ENCODE measurements around the gene ZMYND8. TPM values are rescaled to one million over a fixed set of nuclear protein-coding genes. Genes with fewer than 3 reads are reported as not detected.
A peak's percentile ranks its signal among the peaks of the same experiment; 100 is the strongest.

The ZMYND8 gene
- 23.6 and 24.0 TPM in 2 replicates for total RNA-seq (2012; rRNA removed)
- polyA plus RNA-seq (2012; rRNA removed): 28.2 and 28.3 TPM in 2 replicates
- polyA plus RNA-seq (2012; cell fraction: cytosol; rRNA removed): 12.6 and 14.1 TPM in 2 replicates
- 43.6 and 72.5 TPM in 2 replicates for polyA plus RNA-seq (2012; cell fraction: nucleus; rRNA removed; ENCODE audit: low replicate concordance)
- Bru-seq, nascent RNA: percentile 90 among the genes with signal in this experiment
- percentile 90 among the genes with signal in this experiment for BruChase-seq, experiment 1, labeled RNA remaining after a 6-hour chase
- BruChase-seq, experiment 2, labeled RNA remaining after a 2-hour chase: percentile 82 among the genes with signal in this experiment
- long read RNA-seq, partial matches to known transcripts: 17 of 30 reads
- long read RNA-seq, other reads (novel, unspliced or antisense): 11 of 30 reads

GRCh38 chr20:47356526-47357295, at the start of gene ZMYND8:
TSS of gene ZMYND8 (minus strand) at chr20:47356699. CDS start at chr20:47356670, 29 bp downstream.
- peaks cover 18% of the 10 kb centered on the region for H3K9me1 ChIP-seq (ENCODE audit: insufficient read depth, low read length)
- H3K18ac ChIP-seq (ENCODE audit: low read depth, low read length): peak within 1 kb of the TSS; percentile 98
- TF ChIP-seq POLR2A (IDR thresholded peaks at IDR 0.05; ENCODE audit: low read depth, low read length) (0 out of 2 replicates have a peak, but pooled peaks have one; percentile 12), RCOR1 (IDR thresholded peaks at IDR 0.05; ENCODE audit: insufficient replicate concordance, low read length) (no peak), CTCF (conservative IDR thresholded peaks at IDR 0.05; ENCODE audit: low read depth, low read length) (no peak), BHLHE40 (IDR thresholded peaks at IDR 0.05; ENCODE audit: low read depth, low read length) (0 out of 2 replicates have a peak, but pooled peaks have one; percentile 1), SMC3 (IDR thresholded peaks at IDR 0.05; ENCODE audit: low read depth, low read length) (no peak)
- H3K9ac ChIP-seq (ENCODE audit: low read depth, low read length): peak within 1 kb of the TSS; percentile 77
- H3K79me1 ChIP-seq (ENCODE audit: low read depth in 1 of 2, low read length in 2 of 2): peaks cover 28 to 51% of the 10 kb centered on the region in 2 experiments; a peak in 3 of 4 replicates
- H3K14ac ChIP-seq (replicated peaks; ENCODE audit: low read depth, low read length): peak within 1 kb of the TSS; percentile 100
- H2BK20ac ChIP-seq (ENCODE audit: low read depth, low read length): peak within 1 kb of the TSS; percentile 99
- H3K4me3 ChIP-seq (ENCODE audit: insufficient read depth, low read depth, low read length): no peak within 1 kb of the TSS
- peak within 1 kb of the TSS; percentile 100 for H4K91ac ChIP-seq (ENCODE audit: insufficient read depth, low read depth, low read length)
- H2BK5ac ChIP-seq (ENCODE audit: low read depth, low read length, poor library complexity, severe bottlenecking): peak within 1 kb of the TSS; percentile 97
- H2AFZ ChIP-seq (replicated peaks; ENCODE audit: low read length, poor library complexity): peak within 1 kb of the TSS; percentile 82
- intact Hi-C loops (cut with micrococcal nuclease): loop anchor here (1.0 kb wide), 1 partner anchor 37 kb away; no protein-coding TSS in a partner anchor
- H3K27ac ChIP-seq (ENCODE audit: insufficient read depth, low read length): peak within 1 kb of the TSS; percentile 98
- H4K5ac ChIP-seq (ENCODE audit: low read depth, low read length): peak within 1 kb of the TSS; percentile 100
- 0% methylated on average over 9 of the region's 21 CpGs; no CpG with 5 or more reads in 1 of the 2 experiments for WGBS, 2 experiments (ENCODE audit: extremely low coverage in 2 of 2, insufficient read length in 1 of 2)
- peaks cover 76% of the 10 kb centered on the region for H3K4me1 ChIP-seq (ENCODE audit: control insufficient read depth, insufficient read depth, low read length)
- dilution Hi-C loops (cut with HindIII; ENCODE audit: low sequenced_read_pairs, unreplicated experiment): no loop called here
- H4K8ac ChIP-seq (ENCODE audit: low read depth in 2 of 2, low read length in 2 of 2): peak within 1 kb of the TSS; percentile 97 to 99
- ChIA-PET CTCF (interaction anchor here (0.5 to 2.7 kb wide), 4 partner anchors 21 to 27 kb away, joined by 3 to 15 read pairs (median 6); no protein-coding TSS in a partner anchor), POLR2A (ENCODE audit: unreplicated experiment) (interaction anchor here (0.5 to 3.4 kb wide), 12 partner anchors 9 to 112 kb away, joined by 3 to 27 read pairs (median 6); no protein-coding TSS in a partner anchor)
- BruUV-seq (replicated peaks): no TSS peak
- H3K4me2 ChIP-seq (ENCODE audit: low read depth, low read length): peak within 1 kb of the TSS; percentile 56
- peak within 1 kb of the TSS; percentile 99 for H3K56ac ChIP-seq (ENCODE audit: extremely low read depth, insufficient read depth, low read length)
- peak; percentile 58 for ATAC-seq (ENCODE audit: low read depth)
- H4K20me1 ChIP-seq (ENCODE audit: insufficient read depth, low read length): no peaks in the 10 kb centered on the region
- in situ Hi-C loops (cut with MboI; ENCODE audit: low sequenced_read_pairs): no loop called here
- H3K9me3 ChIP-seq (ENCODE audit: control insufficient read depth, insufficient read depth, low read length): no peaks in the 10 kb centered on the region
- H2BK120ac ChIP-seq (ENCODE audit: low read depth, low read length): peak within 1 kb of the TSS; percentile 99
- H3K23ac ChIP-seq (ENCODE audit: low read depth, low read length): peak within 1 kb of the TSS; percentile 99
- H2AK9ac ChIP-seq (replicated peaks; ENCODE audit: low read depth, low read length, poor library complexity): peak within 1 kb of the TSS; percentile 100
- H2BK15ac ChIP-seq (ENCODE audit: low read depth, low read length): peak within 1 kb of the TSS; percentile 98
- peak within 1 kb of the TSS; percentile 100 for H3K4ac ChIP-seq (ENCODE audit: low read depth, low read length)
- H2AK5ac ChIP-seq (ENCODE audit: low read depth, low read length): peak within 1 kb of the TSS; percentile 100
- no peaks in the 10 kb centered on the region for H3K27me3 ChIP-seq (ENCODE audit: control insufficient read depth, insufficient read depth, low read length)
- DNase-seq: peak; percentile 92
- H3K36me3 ChIP-seq (ENCODE audit: control insufficient read depth, insufficient read depth, low read length): no peaks in the 10 kb centered on the region

All from IMR-90 (cell line).